SK-N-SH treated with all-trans-retinoic acid at 6 μM for 48 hours (cell line): ENCODE measurements around the gene MYCBPAP.

Experiments
- ATAC-seq: fragments of 200-7000 bp; cut with Tn5 transposase; 3 replicates; pipeline ENCODE4 v1.9.1; 2020; ENCODE audit warnings: mild to moderate bottlenecking, moderate library complexity
- ARNTL ChIP-seq: fragments of 450-650 bp; formaldehyde crosslinking; IDR thresholded peaks from 2 replicates; pipeline ENCODE4 v1.5.0; 2020; ENCODE audit warnings: low read depth, mild to moderate bottlenecking, moderate library complexity, borderline replicate concordance
- CREB5 ChIP-seq: fragments of 250-450 bp; sonication (Bioruptor Pico); IDR thresholded peaks from 2 replicates; pipeline ENCODE4 v1.5.1; 2020; ENCODE audit warnings: low read depth, mild to moderate bottlenecking, moderate library complexity
- CSDC2 ChIP-seq: fragments of 250-450 bp; sonication (Bioruptor Pico); IDR thresholded peaks from 2 replicates; pipeline ENCODE4 v1.5.0; 2020; ENCODE audit warnings: mild to moderate bottlenecking, moderate library complexity
- CSRNP3 ChIP-seq: fragments of 250-450 bp; sonication (Bioruptor Pico); IDR thresholded peaks from 2 replicates; pipeline ENCODE4 v1.5.1; 2021; ENCODE audit warnings: mild to moderate bottlenecking, moderate library complexity
- ESRRG ChIP-seq: fragments of 250-450 bp; sonication (Bioruptor Pico); IDR thresholded peaks from 2 replicates; pipeline ENCODE4 v1.6.1; 2021; ENCODE audit warnings: mild to moderate bottlenecking
- GLIS3 ChIP-seq: fragments of 250-450 bp; sonication (Bioruptor Pico); IDR thresholded peaks from 2 replicates; pipeline ENCODE4 v1.5.0; 2020; ENCODE audit warnings: mild to moderate bottlenecking, moderate library complexity
- ISL1 ChIP-seq: fragments of 250-450 bp; sonication (Bioruptor Pico); IDR thresholded peaks from 2 replicates; pipeline ENCODE4 v2.1.2; 2022; ENCODE audit warnings: mild to moderate bottlenecking, moderate library complexity
- OSR1 ChIP-seq: fragments of 250-450 bp; sonication (Bioruptor Pico); IDR thresholded peaks from 2 replicates; pipeline ENCODE4 v1.8.0; 2022; ENCODE audit warnings: moderate library complexity, mild to moderate bottlenecking, inconsistent platforms
- PATZ1 ChIP-seq: fragments of 250-450 bp; sonication (Bioruptor Pico); IDR thresholded peaks from 2 replicates; pipeline ENCODE4 v1.8.0; 2020; ENCODE audit warnings: mild to moderate bottlenecking, moderate library complexity, borderline replicate concordance
- PPARA ChIP-seq: fragments of 250-450 bp; sonication (Bioruptor Pico); IDR thresholded peaks from 2 replicates; pipeline ENCODE4 v1.5.0; 2020; ENCODE audit warnings: mild to moderate bottlenecking, borderline replicate concordance
- RARB ChIP-seq: fragments of 250-450 bp; sonication (Bioruptor Pico); IDR thresholded peaks from 2 replicates; pipeline ENCODE4 v1.8.0; 2021; ENCODE audit warnings: mild to moderate bottlenecking, moderate library complexity
- SNAI2 ChIP-seq: fragments of 250-450 bp; sonication (Bioruptor Pico); IDR thresholded peaks from 2 replicates; pipeline ENCODE4 v1.5.0; 2020; ENCODE audit warnings: mild to moderate bottlenecking, moderate library complexity
- TCF4 ChIP-seq: fragments of 250-450 bp; sonication (Bioruptor Pico); IDR thresholded peaks from 2 replicates; pipeline ENCODE4 v1.8.0; 2021; ENCODE audit warnings: mild to moderate bottlenecking, moderate library complexity, borderline replicate concordance
- TOX ChIP-seq: fragments of 250-450 bp; sonication (Bioruptor Pico); IDR thresholded peaks from 2 replicates; pipeline ENCODE4 v1.8.0; 2021; ENCODE audit warnings: mild to moderate bottlenecking, moderate library complexity, borderline replicate concordance
- TSHZ2 ChIP-seq: fragments of 250-450 bp; sonication (Bioruptor Pico); IDR thresholded peaks from 2 replicates; pipeline ENCODE4 v1.5.0; 2020; ENCODE audit warnings: mild to moderate bottlenecking, moderate library complexity
- ZC3H10 ChIP-seq: fragments of 250-450 bp; sonication (Bioruptor Pico); IDR thresholded peaks from 2 replicates; pipeline ENCODE4 v1.5.1; 2021; ENCODE audit warnings: mild to moderate bottlenecking, moderate library complexity
- ZFP3 ChIP-seq: fragments of 250-450 bp; sonication (Bioruptor Pico); IDR thresholded peaks from 2 replicates; pipeline ENCODE4 v1.5.0; 2020; ENCODE audit warnings: mild to moderate bottlenecking, moderate library complexity
- ZFP30 ChIP-seq: fragments of 450-650 bp; formaldehyde crosslinking; IDR thresholded peaks from 2 replicates; pipeline ENCODE4 v1.5.0; 2022; ENCODE audit warnings: mild to moderate bottlenecking, moderate library complexity
- ZNF565 ChIP-seq: fragments of 450-650 bp; formaldehyde crosslinking; conservative IDR thresholded peaks from 2 replicates; pipeline ENCODE4 v1.5.0; 2020; ENCODE audit warnings: low read depth, mild to moderate bottlenecking, moderate library complexity
- ZNF70 ChIP-seq: fragments of 450-650 bp; formaldehyde crosslinking; IDR thresholded peaks from 2 replicates; pipeline ENCODE4 v1.5.0; 2020; ENCODE audit warnings: mild to moderate bottlenecking, moderate library complexity
- ZNF8 ChIP-seq: fragments of 450-650 bp; formaldehyde crosslinking; IDR thresholded peaks from 2 replicates; pipeline ENCODE4 v1.5.0; 2020; ENCODE audit warnings: mild to moderate bottlenecking, moderate library complexity

MYCBPAP gene

GRCh38 chr17:50562242-50563091 is 54.2 kb downstream of the MYCBPAP start:
- ATAC-seq = no peak

GRCh38 chr17:50563092-50563511 is 54.9 kb downstream of the MYCBPAP start:
- TF ChIP-seq CSRNP3 (CRISPR knock-in tag) = no peak
- no peak for TF ChIP-seq GLIS3 (CRISPR knock-in tag)
- TF ChIP-seq ZNF70 (CRISPR knock-in tag) = no peak
- TF ChIP-seq TCF4 (CRISPR knock-in tag) = no peak
- no peak for TF ChIP-seq SNAI2 (CRISPR knock-in tag)
- TF ChIP-seq ESRRG (CRISPR knock-in tag) = no peak
- ATAC-seq = no peak

More at GRCh38 chr17:50562242-50563091, 54.2 kb downstream of the MYCBPAP start:
- TF ChIP-seq TSHZ2 (CRISPR knock-in tag) (no peak), GLIS3 (CRISPR knock-in tag) (no peak), CSRNP3 (CRISPR knock-in tag) (no peak), PATZ1 (CRISPR knock-in tag) (no peak), ZFP3 (CRISPR knock-in tag) (no peak), ZC3H10 (CRISPR knock-in tag) (no peak), OSR1 (no peak), PPARA (CRISPR knock-in tag) (no peak), ISL1 (CRISPR knock-in tag) (no peak), ZFP30 (no peak), ESRRG (CRISPR knock-in tag) (no peak), CSDC2 (CRISPR knock-in tag) (no peak), SNAI2 (CRISPR knock-in tag) (no peak), ZNF70 (CRISPR knock-in tag) (no peak), CREB5 (CRISPR knock-in tag) (no peak), TOX (CRISPR knock-in tag) (no peak)

- peak; percentile 15 for ATAC-seq
- TF ChIP-seq ZNF8 (no peak), CREB5 (CRISPR knock-in tag) (no peak), RARB (no peak), ZNF565 (CRISPR knock-in tag) (no peak), ESRRG (CRISPR knock-in tag) (no peak), TSHZ2 (CRISPR knock-in tag) (no peak), ZFP30 (no peak), SNAI2 (CRISPR knock-in tag) (no peak), PATZ1 (CRISPR knock-in tag) (no peak), PPARA (CRISPR knock-in tag) (no peak), ARNTL (CRISPR knock-in tag) (no peak)
Observed at GRCh38 chr17:50564916-50565315, 56.7 kb downstream of the MYCBPAP start.
